BLaER1 (cell line): Measurements from ENCODE around the gene PPP4C.
A peak's percentile ranks its signal among the peaks of the same experiment; 100 is the strongest.
"Not testable (repeated sequence)": the region's sequence is repeated elsewhere in the genome, so short reads cannot be mapped to it uniquely, and the experiment has no call there.

ENCODE experiments used
- H3K27ac ChIP-seq: shearing (Covaris generic); formaldehyde crosslinking; 2 replicates; pipeline ENCODE4 v1.8.1; 2022
- H3K27me3 ChIP-seq: shearing (Covaris generic); formaldehyde crosslinking; 2 replicates; pipeline ENCODE4 v1.8.1; 2022
- H3K36me3 ChIP-seq: shearing (Covaris generic); formaldehyde crosslinking; 2 replicates; pipeline ENCODE4 v1.8.1; 2022
- H3K4me1 ChIP-seq: shearing (Covaris generic); formaldehyde crosslinking; 2 replicates; pipeline ENCODE4 v1.8.1; 2022
- H3K4me2 ChIP-seq: shearing (Covaris generic); formaldehyde crosslinking; 2 replicates; pipeline ENCODE4 v1.8.1; 2022
- H3K4me3 ChIP-seq: shearing (Covaris generic); formaldehyde crosslinking; 2 replicates; pipeline ENCODE4 v1.8.1; 2022
- H3K9ac ChIP-seq: shearing (Covaris generic); formaldehyde crosslinking; 2 replicates; pipeline ENCODE4 v1.8.1; 2022
- H3K9me3 ChIP-seq: shearing (Covaris generic); formaldehyde crosslinking; 2 replicates; pipeline ENCODE4 v1.8.1; 2022
- H4K20me1 ChIP-seq: shearing (Covaris generic); formaldehyde crosslinking; 2 replicates; pipeline ENCODE4 v1.8.1; 2022
- Cebpa-rat ChIP-seq: shearing (Covaris generic); IDR thresholded peaks from 2 replicates; pipeline ENCODE4 v1.8.1; 2022

Gene PPP4C

GRCh38 chr16:30033270-30033669 lies 42.5 kb upstream of the PPP4C start:
- no peak for TF ChIP-seq Cebpa-rat
- Histone ChIP-seq H3K9ac (no peak overlapping the region), H3K27me3 (peaks cover 38% of the 10 kb centered on the region), H3K27ac (no peak overlapping the region), H3K4me2 (peak overlapping the region; percentile 55), H3K4me3 (no peak overlapping the region), H3K9me3 (no peaks in the 10 kb centered on the region), H3K4me1 (peaks cover 26% of the 10 kb centered on the region), H3K36me3 (no peaks in the 10 kb centered on the region), H4K20me1 (peaks cover 16% of the 10 kb centered on the region; the same call in 1 of the 2 replicates)

GRCh38 chr16:30040221-30040620 lies 35.6 kb upstream of the PPP4C start:
- Histone ChIP-seq H3K27me3 (no peaks in the 10 kb centered on the region), H3K36me3 (no peaks in the 10 kb centered on the region), H3K4me3 (no peak overlapping the region), H3K4me2 (no peak overlapping the region), H3K27ac (no peak overlapping the region), H3K4me1 (no peaks in the 10 kb centered on the region), H4K20me1 (no peaks in the 10 kb centered on the region), H3K9ac (no peak overlapping the region), H3K9me3 (no peaks in the 10 kb centered on the region)
- no peak for TF ChIP-seq Cebpa-rat

GRCh38 chr16:30040690-30041089 lies 35.1 kb upstream of the PPP4C start:
- not testable (repeated sequence) for H3K27me3 ChIP-seq, H3K9ac ChIP-seq, H3K4me2 ChIP-seq, H3K36me3 ChIP-seq, H4K20me1 ChIP-seq, H3K27ac ChIP-seq, H3K4me1 ChIP-seq, H3K9me3 ChIP-seq, H3K4me3 ChIP-seq

GRCh38 chr16:30041841-30042240 lies 34.0 kb upstream of the PPP4C start:
- no peak overlapping the region for H3K9ac ChIP-seq
- H3K36me3 ChIP-seq, result no peaks in the 10 kb centered on the region
- no peaks in the 10 kb centered on the region for H3K9me3 ChIP-seq
- H3K4me1 ChIP-seq, result no peaks in the 10 kb centered on the region
- TF ChIP-seq Cebpa-rat, result no peak
- H3K4me2 ChIP-seq, result no peak overlapping the region
- H3K27me3 ChIP-seq, result no peaks in the 10 kb centered on the region
- no peak overlapping the region for H3K27ac ChIP-seq
- no peaks in the 10 kb centered on the region for H4K20me1 ChIP-seq
- no peak overlapping the region for H3K4me3 ChIP-seq

- Histone ChIP-seq H4K20me1 (no peaks in the 10 kb centered on the region), H3K4me2 (no peak overlapping the region), H3K27ac (no peak overlapping the region), H3K4me1 (peaks cover 6% of the 10 kb centered on the region; the same call in 1 of the 2 replicates), H3K36me3 (no peaks in the 10 kb centered on the region), H3K9ac (no peak overlapping the region), H3K9me3 (no peaks in the 10 kb centered on the region), H3K4me3 (no peak overlapping the region), H3K27me3 (no peaks in the 10 kb centered on the region)
- no peak for TF ChIP-seq Cebpa-rat
Measured at GRCh38 chr16:30046178-30046577, 29.6 kb upstream of the PPP4C start.

GRCh38 chr16:30046588-30046987 lies 29.2 kb upstream of the PPP4C start:
- Histone ChIP-seq H3K9me3 (no peaks in the 10 kb centered on the region), H3K36me3 (no peaks in the 10 kb centered on the region), H3K4me2 (no peak overlapping the region), H3K9ac (no peak overlapping the region), H3K4me3 (no peak overlapping the region), H3K27ac (no peak overlapping the region), H4K20me1 (no peaks in the 10 kb centered on the region), H3K27me3 (no peaks in the 10 kb centered on the region), H3K4me1 (peaks cover 8% of the 10 kb centered on the region)
- TF ChIP-seq Cebpa-rat, result no peak

GRCh38 chr16:30049871-30050270 lies 25.9 kb upstream of the PPP4C start:
- Histone ChIP-seq H4K20me1 (no peaks in the 10 kb centered on the region), H3K4me3 (no peak overlapping the region), H3K9me3 (no peaks in the 10 kb centered on the region), H3K4me1 (peaks cover 35% of the 10 kb centered on the region), H3K36me3 (no peaks in the 10 kb centered on the region), H3K27me3 (no peaks in the 10 kb centered on the region), H3K9ac (no peak overlapping the region), H3K4me2 (no peak overlapping the region), H3K27ac (no peak overlapping the region)
- no peak for TF ChIP-seq Cebpa-rat

GRCh38 chr16:30051518-30051917 lies 24.3 kb upstream of the PPP4C start:
- Histone ChIP-seq H3K36me3 (no peaks in the 10 kb centered on the region; the same call in 1 of the 2 replicates), H3K4me3 (0 out of 2 replicates have a peak overlapping the region, but pooled peaks have one; percentile 89), H3K27me3 (no peaks in the 10 kb centered on the region), H3K4me2 (peak overlapping the region; percentile 99), H3K9ac (peak overlapping the region; percentile 82; the same call in 1 of the 2 replicates), H3K4me1 (peaks cover 40% of the 10 kb centered on the region), H4K20me1 (no peaks in the 10 kb centered on the region), H3K27ac (peak overlapping the region; percentile 80; the same call in 1 of the 2 replicates), H3K9me3 (no peaks in the 10 kb centered on the region)
- no peak for TF ChIP-seq Cebpa-rat

GRCh38 chr16:30052671-30053372 lies 23.0 kb upstream of the PPP4C start:
- Histone ChIP-seq H3K4me1 (peaks cover 34% of the 10 kb centered on the region), H3K36me3 (no peaks in the 10 kb centered on the region; the same call in 1 of the 2 replicates), H3K9me3 (no peaks in the 10 kb centered on the region), H4K20me1 (no peaks in the 10 kb centered on the region), H3K27me3 (no peaks in the 10 kb centered on the region), H3K9ac (peak overlapping the region; percentile 82), H3K27ac (peak overlapping the region; percentile 80), H3K4me2 (peak overlapping the region; percentile 99), H3K4me3 (peak overlapping the region; percentile 89)
- no peak for TF ChIP-seq Cebpa-rat

GRCh38 chr16:30053376-30054015 lies 22.3 kb upstream of the PPP4C start:
- H3K27ac ChIP-seq, result peak overlapping the region; percentile 80; the same call in 1 of the 2 replicates
- H3K4me3 ChIP-seq, result peak overlapping the region; percentile 89
- peaks cover 34% of the 10 kb centered on the region for H3K4me1 ChIP-seq
- H4K20me1 ChIP-seq, result no peaks in the 10 kb centered on the region
- peak overlapping the region; percentile 82 for H3K9ac ChIP-seq
- TF ChIP-seq Cebpa-rat, result no peak
- H3K9me3 ChIP-seq, result no peaks in the 10 kb centered on the region
- H3K4me2 ChIP-seq, result peak overlapping the region; percentile 99
- H3K27me3 ChIP-seq, result no peaks in the 10 kb centered on the region
- no peaks in the 10 kb centered on the region; the same call in 1 of the 2 replicates for H3K36me3 ChIP-seq
